Activated T-cell treated with anti-CD3 and anti-CD28 coated beads, Interleukin-2, amount 50 U/mL, for 24 hours (primary cell): ENCODE results near the gene ADAMTSL1.

Experiments used
- DNase-seq: peaks from one replicate; pipeline ENCODE4 v3.0.0-alpha.2; 2020
- H3K27ac Mint-ChIP-seq: 2 replicates; pipeline ENCODE4 v1.8.0; 2020; ENCODE audit warnings: mild to moderate bottlenecking, mixed read lengths
- H3K27me3 Mint-ChIP-seq: 2 replicates; pipeline ENCODE4 v1.8.0; 2020; ENCODE audit warnings: mixed read lengths
- H3K36me3 Mint-ChIP-seq: 2 replicates; pipeline ENCODE4 v1.8.0; 2020; ENCODE audit warnings: low read depth, mixed read lengths
- H3K4me1 Mint-ChIP-seq: 2 replicates; pipeline ENCODE4 v1.8.0; 2020; ENCODE audit warnings: low read depth, mixed read lengths
- H3K4me3 Mint-ChIP-seq: 2 replicates; pipeline ENCODE4 v1.8.0; 2020; ENCODE audit warnings: mild to moderate bottlenecking, moderate library complexity, mixed read lengths
- H3K9me3 Mint-ChIP-seq: 2 replicates; pipeline ENCODE4 v1.8.0; 2020; ENCODE audit warnings: mixed read lengths

The ADAMTSL1 gene

DNA sequence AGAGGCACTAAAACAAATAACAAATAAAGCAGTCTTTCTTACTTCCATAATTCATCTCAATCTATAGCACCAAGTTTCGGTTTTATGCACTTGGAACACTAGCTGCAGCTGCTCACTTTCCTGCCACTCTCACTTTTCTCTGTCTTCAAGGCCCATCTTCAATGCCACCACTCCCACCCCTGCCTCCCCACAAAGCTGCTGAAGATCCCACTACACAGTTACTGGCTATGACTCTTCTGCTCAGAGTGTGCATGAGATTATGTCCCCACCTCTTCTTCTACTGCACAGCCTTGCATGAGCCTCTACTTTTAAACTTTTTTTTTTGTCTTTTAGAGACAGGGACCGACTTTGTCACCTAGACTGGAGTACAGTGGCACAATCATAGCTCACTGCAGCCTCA lies 481.7 kb downstream of the ADAMTSL1 start:
- no peak overlapping the region for H3K4me3 Mint-ChIP-seq

More for the DNA sequence above, 481.7 kb downstream of the ADAMTSL1 start:
- Mint-ChIP-seq H3K27me3 (peaks cover 6% of the 10 kb centered on the region), H3K27ac (no peak overlapping the region), H3K9me3 (no peaks in the 10 kb centered on the region), H3K36me3 (no peaks in the 10 kb centered on the region), H3K4me1 (no peaks in the 10 kb centered on the region)
- DNase-seq, result no peak
